Measurements from ENCODE around the gene ZBTB42. TPM values are rescaled to one million over a fixed set of nuclear protein-coding genes. Genes with fewer than 3 reads are reported as not detected.

The ZBTB42 gene
- total and polyA plus RNA-seq, 7 donors: 1.5 to 5.5 (median 4.2) TPM

DNA sequence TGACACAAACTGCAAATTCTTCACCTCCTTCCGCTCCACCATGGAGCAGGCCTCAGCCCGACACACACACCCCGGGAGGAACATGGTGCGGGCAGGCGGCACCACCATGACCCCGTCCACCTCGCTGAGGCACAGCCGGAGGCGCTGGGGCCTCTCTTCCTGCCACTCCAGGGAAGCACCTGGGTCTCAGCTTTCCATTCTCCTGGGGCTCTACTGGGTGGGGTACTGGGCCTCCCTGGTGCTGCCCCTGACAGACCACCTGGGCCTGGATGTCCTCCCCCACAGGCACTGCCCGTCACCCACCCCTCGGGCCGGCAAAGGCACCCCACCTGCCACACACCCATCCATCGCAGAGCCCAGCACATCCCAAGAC, 15.2 kb upstream of the ZBTB42 start:
- no peak overlapping the region for H3K27ac ChIP-seq
- 87 to 92% methylated on average over 13 of the region's 13 CpGs for WGBS, 2 donors
- H3K36me3 ChIP-seq: peaks cover 0 to 47% (median 14%) of the 10 kb centered on the region in 4 donors
- no peaks in the 10 kb centered on the region for H3K27me3 ChIP-seq
- H3K9me3 ChIP-seq: no peaks in the 10 kb centered on the region
- DNase-seq: no peak
- TF ChIP-seq EP300 (IDR thresholded peaks at IDR 0.05) (no peak), POLR2A (IDR thresholded peaks at IDR 0.05) (no peak), POLR2AphosphoS5 (IDR thresholded peaks at IDR 0.05) (no peak)
- TF ChIP-seq, protein P1, sequence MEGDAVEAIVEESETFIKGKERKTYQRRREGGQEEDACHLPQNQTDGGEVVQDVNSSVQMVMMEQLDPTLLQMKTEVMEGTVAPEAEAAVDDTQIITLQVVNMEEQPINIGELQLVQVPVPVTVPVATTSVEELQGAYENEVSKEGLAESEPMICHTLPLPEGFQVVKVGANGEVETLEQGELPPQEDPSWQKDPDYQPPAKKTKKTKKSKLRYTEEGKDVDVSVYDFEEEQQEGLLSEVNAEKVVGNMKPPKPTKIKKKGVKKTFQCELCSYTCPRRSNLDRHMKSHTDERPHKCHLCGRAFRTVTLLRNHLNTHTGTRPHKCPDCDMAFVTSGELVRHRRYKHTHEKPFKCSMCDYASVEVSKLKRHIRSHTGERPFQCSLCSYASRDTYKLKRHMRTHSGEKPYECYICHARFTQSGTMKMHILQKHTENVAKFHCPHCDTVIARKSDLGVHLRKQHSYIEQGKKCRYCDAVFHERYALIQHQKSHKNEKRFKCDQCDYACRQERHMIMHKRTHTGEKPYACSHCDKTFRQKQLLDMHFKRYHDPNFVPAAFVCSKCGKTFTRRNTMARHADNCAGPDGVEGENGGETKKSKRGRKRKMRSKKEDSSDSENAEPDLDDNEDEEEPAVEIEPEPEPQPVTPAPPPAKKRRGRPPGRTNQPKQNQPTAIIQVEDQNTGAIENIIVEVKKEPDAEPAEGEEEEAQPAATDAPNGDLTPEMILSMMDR (IDR thresholded peaks at IDR 0.05): no peak
- no peak overlapping the region for H3K4me3 ChIP-seq
- intact Hi-C loops (cut with DNase I): no loop called here
- H3K4me1 ChIP-seq: peaks cover 0 to 59% (median 49%) of the 10 kb centered on the region in 4 donors

DNA sequence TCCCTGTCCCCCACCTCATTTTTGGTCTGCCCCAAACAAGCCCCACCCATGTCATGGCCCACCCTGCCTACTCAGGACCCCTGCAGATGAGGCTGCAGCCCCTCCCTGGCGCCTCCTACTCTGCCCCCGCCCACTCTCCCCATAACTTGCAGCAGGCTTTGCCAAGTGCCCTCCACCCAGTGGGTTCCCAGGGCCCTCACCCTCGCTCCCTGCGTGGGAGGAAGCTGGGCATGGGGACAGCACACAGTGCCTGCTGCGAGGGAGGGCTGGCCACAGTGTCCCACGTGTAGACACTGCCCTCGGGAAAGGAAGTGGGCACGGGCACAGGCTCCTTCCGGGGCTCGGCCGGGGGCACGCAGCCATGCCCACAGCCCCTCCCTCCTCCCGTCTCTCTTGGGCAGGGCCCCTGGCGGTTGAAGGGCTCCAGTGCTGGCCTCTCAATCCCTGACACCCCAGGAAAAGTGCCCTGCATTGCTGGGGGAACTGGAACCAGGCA, 14.8 kb upstream of the ZBTB42 start:
- intact Hi-C loops (cut with DNase I): no loop called here
- 49 to 63% methylated on average over 12 to 13 of the region's 14 CpGs for WGBS, 2 donors
- H3K4me1 ChIP-seq: peaks cover 0 to 59% (median 49%) of the 10 kb centered on the region in 4 donors
- no peaks in the 10 kb centered on the region for H3K9me3 ChIP-seq
- no peak for TF ChIP-seq POLR2AphosphoS5 (IDR thresholded peaks at IDR 0.05)
- TF ChIP-seq, protein P1 (IDR thresholded peaks at IDR 0.05): no peak
- no peak for TF ChIP-seq POLR2A (IDR thresholded peaks at IDR 0.05)
- TF ChIP-seq EP300 (IDR thresholded peaks at IDR 0.05): no peak
- no peak overlapping the region for H3K27ac ChIP-seq
- H3K27me3 ChIP-seq: no peaks in the 10 kb centered on the region
- no peak overlapping the region for H3K4me3 ChIP-seq
- DNase-seq: no peak
- peaks cover 0 to 47% (median 17%) of the 10 kb centered on the region in 4 donors for H3K36me3 ChIP-seq

DNA sequence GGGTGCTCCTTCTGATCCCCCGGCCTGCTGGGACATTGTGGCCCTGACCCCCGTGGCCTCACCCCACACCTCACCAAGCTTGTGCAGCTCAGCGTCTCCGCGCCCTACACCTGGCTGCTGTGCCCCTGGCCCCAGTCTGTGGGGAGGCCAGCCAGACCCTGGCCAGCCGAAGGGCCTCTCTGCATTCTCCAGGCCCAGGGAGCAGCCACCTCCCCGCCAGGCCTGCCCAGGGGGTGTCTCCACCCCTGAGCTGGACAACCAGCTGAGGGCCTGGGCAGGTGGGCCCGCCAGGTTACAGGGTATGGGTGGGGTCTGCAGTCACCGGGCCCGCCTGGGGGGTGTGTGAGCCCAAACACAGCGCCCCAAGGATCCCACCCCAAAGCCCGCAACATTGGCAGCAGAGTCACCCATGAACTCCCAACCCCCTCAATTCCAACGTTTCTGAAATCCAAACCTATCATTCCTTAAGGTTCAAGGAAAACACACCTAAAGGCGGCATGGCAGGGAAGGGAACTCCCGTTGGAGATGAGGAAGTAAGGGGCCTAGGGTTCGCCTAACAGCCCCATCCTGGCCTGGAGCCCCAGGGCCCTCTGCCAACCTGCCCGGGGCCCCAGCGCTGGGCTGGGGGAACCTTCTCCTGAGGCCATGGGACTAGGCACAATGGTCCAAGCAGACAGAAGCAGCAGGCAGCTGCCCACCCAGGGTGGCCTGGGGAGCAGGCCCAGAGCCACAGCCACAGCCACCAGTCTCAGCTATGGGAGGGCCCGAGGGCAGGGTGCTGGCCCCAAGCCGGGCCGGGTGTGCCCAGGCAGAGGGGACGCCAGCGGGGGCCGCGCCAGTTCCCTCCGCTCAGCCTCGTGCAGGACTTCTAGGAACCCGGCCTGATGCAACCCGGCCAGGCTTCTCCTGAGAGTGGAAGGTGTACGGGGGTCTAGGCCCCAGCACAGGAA, 13.9 kb upstream of the ZBTB42 start:
- H3K27ac ChIP-seq: no peak overlapping the region
- H3K4me1 ChIP-seq: peaks cover 0 to 63% (median 53%) of the 10 kb centered on the region in 4 donors
- H3K4me3 ChIP-seq: no peak overlapping the region
- no peak for DNase-seq
- intact Hi-C loops (cut with DNase I): no loop called here
- H3K27me3 ChIP-seq: no peaks in the 10 kb centered on the region
- 82 to 86% methylated on average over 30 of the region's 30 CpGs for WGBS, 2 donors
- no peaks in the 10 kb centered on the region for H3K9me3 ChIP-seq
- H3K36me3 ChIP-seq: peaks cover under 1 to 49% (median 20%) of the 10 kb centered on the region in 4 donors
- no peak for TF ChIP-seq POLR2A (IDR thresholded peaks at IDR 0.05)
- TF ChIP-seq, protein P1 (IDR thresholded peaks at IDR 0.05): peak in 1 of 4 experiments; percentile 8

DNA sequence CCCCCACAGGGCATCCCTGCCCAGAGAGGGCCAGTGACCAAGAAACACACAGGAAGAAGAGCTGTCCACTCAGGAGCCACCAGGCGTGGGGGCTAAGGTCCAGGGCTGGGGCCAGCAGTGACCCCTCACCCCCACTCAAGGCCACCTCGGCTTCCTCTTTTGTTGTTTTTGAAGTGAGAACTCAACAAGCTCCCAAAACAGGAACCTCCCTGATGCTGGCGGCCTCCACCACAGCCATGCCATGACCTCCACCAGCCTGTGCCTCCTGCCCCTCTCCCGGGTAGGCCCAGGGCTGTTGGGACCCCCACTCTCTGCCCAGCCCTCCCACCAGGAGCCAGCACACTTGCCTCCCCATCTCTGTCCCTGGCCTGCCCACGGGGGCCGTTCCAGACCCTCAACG, 13.2 kb upstream of the ZBTB42 start:
- Histone ChIP-seq H3K9me3 (no peaks in the 10 kb centered on the region), H3K27me3 (no peaks in the 10 kb centered on the region), H3K4me3 (no peak overlapping the region), H3K4me1 (peaks cover 0 to 70% (median 60%) of the 10 kb centered on the region in 4 donors), H3K27ac (no peak overlapping the region), H3K36me3 (peaks cover 4 to 51% (median 20%) of the 10 kb centered on the region in 4 donors)
- intact Hi-C loops (cut with DNase I): no loop called here
- WGBS, 2 donors: 81 to 86% methylated on average over 7 of the region's 7 CpGs
- TF ChIP-seq POLR2AphosphoS5 (IDR thresholded peaks at IDR 0.05) (no peak), POLR2A (IDR thresholded peaks at IDR 0.05) (no peak)
- no peak for DNase-seq

DNA sequence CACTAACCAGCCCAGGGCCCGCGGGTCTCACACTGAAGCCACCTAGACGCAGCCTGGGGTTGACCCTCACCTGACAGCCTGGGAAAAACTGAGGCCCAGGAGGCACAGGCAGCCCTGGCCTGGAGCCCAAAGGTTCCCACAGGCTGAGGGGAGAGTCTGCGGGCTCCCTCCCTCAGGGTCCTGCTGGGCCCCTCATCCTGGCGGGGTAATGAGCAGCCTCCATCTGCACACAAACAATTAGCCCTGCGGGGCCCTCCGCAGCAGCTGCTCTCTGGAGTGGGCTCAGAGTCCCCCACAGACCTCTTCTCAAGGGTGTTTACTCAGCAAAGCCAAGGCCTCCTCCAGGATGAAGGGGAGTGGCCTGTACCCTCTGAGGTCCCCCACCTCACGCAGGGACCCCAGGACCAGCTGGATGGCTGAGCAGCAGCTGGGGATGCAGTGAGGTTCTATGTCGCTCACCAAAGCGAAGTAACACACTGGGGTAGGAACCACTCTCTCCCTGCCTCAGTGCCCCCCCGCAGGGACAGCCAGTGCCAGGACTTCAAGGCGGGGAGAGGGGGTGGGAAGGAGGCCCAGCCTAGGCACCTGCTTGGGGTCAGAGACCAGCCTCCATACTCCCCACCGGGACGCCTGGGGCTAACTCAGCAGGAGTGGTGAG, 12.6 kb upstream of the ZBTB42 start:
- no peak overlapping the region for H3K4me3 ChIP-seq
- DNase-seq: no peak
- peaks cover 0 to 76% (median 66%) of the 10 kb centered on the region in 4 donors for H3K4me1 ChIP-seq
- H3K27ac ChIP-seq: no peak overlapping the region
- H3K9me3 ChIP-seq: no peaks in the 10 kb centered on the region
- H3K27me3 ChIP-seq: no peaks in the 10 kb centered on the region
- no peak for TF ChIP-seq EP300 (IDR thresholded peaks at IDR 0.05)
- TF ChIP-seq POLR2AphosphoS5 (IDR thresholded peaks at IDR 0.05): no peak
- WGBS, 2 donors: 89 to 91% methylated on average over 14 of the region's 14 CpGs
- intact Hi-C loops (cut with DNase I): no loop called here
- peaks cover 4 to 51% (median 20%) of the 10 kb centered on the region in 4 donors for H3K36me3 ChIP-seq
